GM12878 (cell line): ENCODE measurements around the gene MKNK1. TPM values are rescaled to one million over a fixed set of nuclear protein-coding genes. Genes with fewer than 3 reads are reported as not detected.

Experiments used
- CHD2 ChIP-seq: IDR thresholded peaks from 2 replicates; pipeline ENCODE4 v1.6.1; 2011; ENCODE audit warnings: low read depth, low read length, improper control_type of control experiment, borderline replicate concordance
- CUX1 ChIP-seq: IDR thresholded peaks from 2 replicates; pipeline ENCODE4 v1.6.1; 2012; ENCODE audit warnings: improper control_type of control experiment, low read depth, low read length; ENCODE audit not compliant: insufficient replicate concordance
- E4F1 ChIP-seq: fragments of 450-650 bp; IDR thresholded peaks from 2 replicates; pipeline ENCODE4 v1.6.1; 2018; ENCODE audit warnings: borderline replicate concordance, mild to moderate bottlenecking; ENCODE audit not compliant: partially characterized antibody
- IRF3 ChIP-seq: fragments of 450-650 bp; IDR thresholded peaks from 2 replicates; pipeline ENCODE4 v1.6.1; 2014; ENCODE audit warnings: mild to moderate bottlenecking
- MEF2B ChIP-seq: fragments of 450-650 bp; IDR thresholded peaks from 2 replicates; pipeline ENCODE4 v1.6.1; 2018; ENCODE audit warnings: mild to moderate bottlenecking, moderate library complexity; ENCODE audit not compliant: partially characterized antibody, poor library complexity, severe bottlenecking
- NR2C1 ChIP-seq: fragments of 450-650 bp; IDR thresholded peaks from 2 replicates; pipeline ENCODE4 v1.6.1; 2017; ENCODE audit warnings: antibody characterized with exemption, mild to moderate bottlenecking, moderate library complexity
- PML ChIP-seq: IDR thresholded peaks from 2 replicates; pipeline ENCODE4 v1.6.1; 2012; ENCODE audit warnings: low read length, inconsistent platforms
- RBBP5 ChIP-seq: fragments of 200-600 bp; sonication (generic); conservative IDR thresholded peaks from 2 replicates; pipeline ENCODE4 v1.6.1; 2016
- SMC3 ChIP-seq: IDR thresholded peaks from 2 replicates; pipeline ENCODE4 v1.6.1; 2011; ENCODE audit warnings: low read length, improper control_type of control experiment, borderline replicate concordance
- polyA plus RNA-seq, 11 experiments: library from polyadenylated mRNA; depleted of rRNA in 4 of 11; unstranded in 6 of 11; stranded (reverse) in 5 of 11; fragments of >200 nt; fragmentation: Nextera tagmentation in 4 of 11; fragmentation: Illumina TruSeq in 1 of 11; extraction: Ambion mirVana in 4 of 11; extraction: Trizol in 1 of 11; gene quantifications; 1 replicate in 1 of 11; 2 replicates in 10 of 11; pipeline versions ENCODE4 v1.2.1 to v1.2.3, GENCODE V29; 2011 to 2016; ENCODE audit warnings: inconsistent platforms in 2 of 11, missing spikeins in 2 of 11, low read depth in 1 of 11
- total RNA-seq, 4 experiments: library from RNA; depleted of rRNA in 3 of 4; stranded (reverse); fragments of >200 nt in 3 of 4; fragmentation: Illumina TruSeq in 1 of 4; extraction: Trizol in 1 of 4; gene quantifications; 2 replicates each; pipeline versions ENCODE4 v1.2.1 to v1.2.3, GENCODE V29; 2013 to 2021

The MKNK1 gene
- total and polyA plus RNA-seq, 10 of the 15 experiments (the other 5 are each of a cell fraction or from before 2014, with no cell fraction given): 13.7 to 29.9 (median 26.5) TPM

- TF ChIP-seq CUX1: no peak
- no peak for TF ChIP-seq RBBP5
- peak; percentile 44; the same call in 1 of the 2 replicates for TF ChIP-seq SMC3
- no peak for TF ChIP-seq NR2C1
- no peak for TF ChIP-seq IRF3
- TF ChIP-seq MEF2B: no peak
- TF ChIP-seq CHD2: no peak
- no peak for TF ChIP-seq PML
- TF ChIP-seq E4F1: no peak
Measured at GRCh38 chr1:46547481-46548383, 56.3 kb downstream of the MKNK1 start (continued).
